Stimulated activated CD4-positive, alpha-beta T cell treated with anti-CD3 and anti-CD28 coated beads, Interleukin-2, amount 100 ng/mL, for 4 hours (primary cell): ENCODE results near the gene METAP1.
A peak's percentile ranks its signal among the peaks of the same experiment; 100 is the strongest.
"Not testable (repeated sequence)": the region's sequence is repeated elsewhere in the genome, so short reads cannot be mapped to it uniquely, and the experiment has no call there.

Experiments
- DNase-seq: peaks from one replicate; pipeline ENCODE4 v3.0.0-alpha.2; 2020; ENCODE audit warnings: low read depth

Gene METAP1

DNA sequence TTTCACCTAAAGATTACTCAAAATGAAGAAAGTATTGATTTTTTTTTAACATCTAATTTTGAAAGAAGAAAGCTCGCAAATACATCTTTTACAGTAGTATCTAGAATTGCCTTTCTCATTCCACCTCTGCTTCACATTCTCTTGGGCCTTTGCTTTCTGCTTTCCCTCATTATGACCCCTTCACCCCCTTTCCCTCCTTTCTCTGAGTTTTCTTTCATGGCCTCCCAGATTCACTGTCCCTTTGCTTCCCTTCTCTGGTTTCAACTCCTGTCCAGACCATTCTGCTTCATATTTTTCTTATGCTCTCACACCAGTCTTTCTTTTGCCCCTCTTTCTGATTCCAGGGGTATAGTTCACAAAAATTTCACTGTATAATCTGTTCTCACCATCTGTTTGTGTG, 64.0 kb downstream of the METAP1 start:
- DNase-seq = no peak

- DNase-seq = no peak
Measured at GRCh38 chr4:99061048-99061700, 65.7 kb downstream of the METAP1 start.

DNA sequence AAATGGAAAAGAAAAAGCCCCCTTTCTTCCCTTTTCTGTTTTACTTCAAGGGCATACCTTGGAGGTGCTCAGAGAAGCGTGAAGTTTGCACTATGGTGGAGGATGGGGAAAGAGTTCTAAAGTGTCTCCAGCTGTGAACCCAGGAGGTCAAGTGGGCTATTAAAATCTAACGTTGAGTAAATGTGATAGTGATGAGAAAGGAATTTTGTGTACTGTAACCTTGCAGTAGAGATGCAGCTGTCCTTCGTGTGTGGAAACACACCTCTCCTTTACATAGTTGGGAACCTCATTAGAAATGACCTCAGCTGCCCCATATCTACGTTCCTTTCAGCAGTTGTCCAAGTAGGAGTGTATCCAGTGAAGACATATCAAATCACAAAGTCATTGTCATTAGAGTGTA, 66.6 kb downstream of the METAP1 start:
- no peak for DNase-seq

GRCh38 chr4:99065521-99065920, 70.0 kb downstream of the METAP1 start:
- DNase-seq = not testable (repeated sequence)

DNA sequence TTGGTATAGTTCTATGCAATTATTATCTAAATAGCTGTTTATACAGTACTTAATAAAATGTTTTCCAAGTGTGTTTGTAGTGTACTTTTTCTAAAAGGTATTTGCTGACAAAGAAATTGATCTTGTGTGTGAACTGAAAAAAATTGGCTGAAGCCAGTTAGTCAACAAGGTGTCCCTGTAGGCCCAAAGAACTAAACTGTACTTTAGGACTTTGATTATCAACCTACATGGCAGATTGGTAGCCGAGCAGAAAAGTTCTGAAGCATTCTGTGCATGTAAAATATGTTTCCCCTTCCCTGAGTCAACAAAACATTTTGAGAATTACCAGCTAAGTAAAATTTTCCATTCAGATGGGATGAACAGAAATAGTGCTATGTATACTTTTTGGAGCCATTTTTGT, 72.1 kb downstream of the METAP1 start:
- no peak for DNase-seq

DNA sequence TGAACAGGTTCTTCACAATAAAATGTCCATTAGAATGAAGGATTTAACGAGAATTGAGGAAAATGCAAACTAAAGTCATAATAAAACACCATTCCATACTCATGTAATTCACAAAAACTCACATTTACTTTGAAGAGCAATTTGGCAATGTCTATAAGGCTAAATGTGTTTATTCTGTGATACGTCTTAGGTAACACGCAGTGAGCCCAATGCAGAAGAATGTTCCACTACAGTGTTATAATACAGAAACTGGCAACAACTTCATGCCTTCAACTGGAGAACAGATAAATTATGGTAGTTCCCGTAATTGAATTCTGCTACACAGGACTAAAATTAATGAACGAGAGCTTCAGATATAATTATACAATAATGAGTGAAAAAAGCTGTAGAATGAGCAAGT, 75.6 kb downstream of the METAP1 start:
- DNase-seq = no peak

GRCh38 chr4:99074816-99075215, 79.3 kb downstream of the METAP1 start:
- no peak for DNase-seq

GRCh38 chr4:99076292-99076976, 80.9 kb downstream of the METAP1 start:
- DNase-seq = no peak

- DNase-seq = no peak
Measured at GRCh38 chr4:99077177-99077576, 81.7 kb downstream of the METAP1 start.

DNA sequence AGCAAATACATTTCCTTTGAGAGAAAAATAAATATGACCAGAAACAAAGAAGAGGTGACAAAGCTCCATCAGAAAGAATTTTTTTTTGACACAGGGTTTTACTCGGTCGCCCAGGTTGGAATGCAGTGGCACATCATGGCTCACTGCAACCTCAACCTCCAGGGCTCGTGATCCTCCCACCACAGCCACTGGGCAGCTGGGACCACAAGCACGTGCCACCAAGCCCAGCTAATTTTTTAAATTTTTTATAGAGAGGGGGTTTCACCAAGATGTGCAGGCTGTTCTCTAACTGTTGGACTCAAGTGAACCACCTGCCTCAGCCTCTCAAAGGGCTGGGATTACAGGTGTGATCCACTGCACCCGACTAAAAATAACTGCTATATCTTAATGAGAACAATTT, 82.8 kb downstream of the METAP1 start:
- DNase-seq = no peak

DNA sequence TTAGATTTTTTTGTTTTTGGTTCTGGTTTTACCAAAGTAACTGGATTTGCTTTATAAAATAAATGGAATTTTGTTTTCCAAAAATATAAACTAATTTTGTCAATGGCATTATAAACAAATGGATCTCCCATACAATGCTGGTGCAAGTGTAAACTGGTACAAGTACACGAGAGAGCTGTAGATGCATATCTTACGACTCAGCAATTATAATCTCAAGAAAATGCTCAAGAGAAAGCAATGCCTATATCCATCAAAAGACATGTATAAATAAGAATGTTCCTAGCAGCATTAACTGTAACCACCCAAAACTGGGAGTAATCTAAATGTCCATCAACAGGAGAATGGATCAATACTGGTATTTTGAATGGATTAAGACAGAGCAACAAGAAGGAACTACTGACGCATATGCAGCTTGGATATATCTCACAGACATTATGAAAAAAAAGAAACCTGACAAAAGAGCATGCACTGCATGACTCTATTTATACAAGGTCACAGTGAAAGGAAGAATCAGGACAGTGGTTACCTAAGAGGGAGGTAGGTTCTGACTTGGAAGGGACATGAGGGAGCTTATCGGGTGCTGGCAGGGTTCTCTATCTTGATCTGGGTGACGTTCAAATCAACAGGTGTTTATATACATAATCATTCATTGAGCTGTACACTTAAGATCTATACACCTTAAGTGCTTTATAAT, 83.6 kb downstream of the METAP1 start:
- no peak for DNase-seq

DNA sequence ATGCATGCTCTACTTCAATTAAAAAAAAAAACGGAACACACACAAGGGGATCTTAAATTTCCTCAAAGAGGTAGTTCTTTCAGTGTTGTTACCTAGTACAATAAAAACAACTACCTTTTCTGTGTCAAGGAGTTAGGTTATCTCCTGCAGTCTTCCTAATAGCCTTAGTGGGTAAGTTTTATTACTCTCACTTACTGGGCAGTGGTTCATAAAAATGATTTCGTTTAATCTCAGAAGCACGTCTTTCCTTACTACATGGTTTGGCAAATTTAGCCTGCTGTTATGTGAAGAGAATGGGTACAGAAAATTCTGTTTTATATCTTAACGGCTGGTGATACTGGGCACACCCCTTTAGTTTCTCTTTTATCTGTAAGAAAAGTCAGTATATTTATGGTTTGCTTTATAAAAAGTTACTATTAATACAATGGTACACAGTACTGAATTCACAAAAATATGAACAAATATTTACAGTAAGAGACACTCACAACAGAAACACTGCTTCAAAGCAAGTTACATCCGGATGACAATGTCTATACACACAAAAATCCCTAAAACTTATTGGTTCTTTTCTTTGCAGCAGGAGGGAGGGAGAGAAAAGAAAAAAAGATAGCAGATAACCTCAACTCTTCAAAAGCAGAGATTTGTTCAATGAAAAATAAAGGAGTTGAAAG, 84.2 kb downstream of the METAP1 start:
- no peak for DNase-seq

DNA sequence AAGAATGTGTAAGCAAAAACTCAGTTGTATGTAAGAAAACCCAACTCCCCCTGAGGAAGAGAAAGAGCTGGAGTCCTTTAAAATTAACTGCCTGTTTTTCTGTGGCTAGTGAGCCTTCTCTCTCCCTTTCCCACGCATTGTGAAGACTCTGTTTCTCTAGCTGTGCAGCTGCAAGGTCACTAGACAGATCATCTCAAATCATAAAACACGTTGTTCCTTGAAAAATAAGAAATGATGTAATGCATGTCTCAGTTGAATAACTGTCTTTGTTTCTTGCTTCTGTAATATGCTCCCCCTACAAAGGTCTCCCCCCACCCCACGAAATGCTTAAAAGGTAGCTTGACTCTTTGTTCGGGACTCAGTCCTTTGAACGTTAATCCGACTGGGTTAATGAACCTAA, 85.3 kb downstream of the METAP1 start:
- DNase-seq = not testable (repeated sequence)

- no peak for DNase-seq
Measured at GRCh38 chr4:99082192-99082591, 86.7 kb downstream of the METAP1 start.

DNA sequence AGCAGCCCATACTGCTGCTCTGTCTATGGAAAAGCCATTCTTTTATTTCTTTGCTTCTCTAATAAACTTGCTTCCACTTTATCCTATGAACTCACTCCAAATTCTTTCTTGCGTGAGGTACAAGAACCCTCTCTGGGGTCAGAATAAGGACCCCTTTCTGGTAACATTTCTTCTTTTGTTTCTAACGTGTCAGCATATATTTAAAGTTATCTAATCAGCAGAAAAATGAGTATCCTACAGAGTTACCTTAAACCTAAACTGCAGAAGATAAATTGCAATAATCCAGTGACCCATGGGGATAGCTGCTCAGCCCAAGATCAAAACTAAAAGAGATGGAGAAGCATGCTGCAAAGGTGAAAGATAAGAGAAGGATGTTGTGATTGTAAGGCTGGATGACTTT, 89.1 kb downstream of the METAP1 start:
- no peak for DNase-seq

- no peak for DNase-seq
Measured at GRCh38 chr4:99088023-99088449, 92.5 kb downstream of the METAP1 start.

- DNase-seq = peak; percentile 83
Measured at GRCh38 chr4:99088481-99089365, 93.2 kb downstream of the METAP1 start, which contains the start of gene ADH5. Gene ADH5, minus strand, starts transcription at chr4:99088788. Its CDS starts 88 bp downstream, at chr4:99088700.

GRCh38 chr4:99090481-99091215, 95.1 kb downstream of the METAP1 start:
- no peak for DNase-seq

GRCh38 chr4:99091216-99091575, 95.7 kb downstream of the METAP1 start:
- DNase-seq = no peak

- DNase-seq = not testable (repeated sequence)
Measured at GRCh38 chr4:99091841-99092240, 96.3 kb downstream of the METAP1 start.

- no peak for DNase-seq
Measured at GRCh38 chr4:99099311-99099710, 103.8 kb downstream of the METAP1 start.
